Activated T-cell treated with anti-CD3 and anti-CD28 coated beads, Interleukin-2, amount 50 U/mL, for 24 hours (primary cell): ENCODE measurements around the gene FAM210B.
"Not testable (repeated sequence)": the region's sequence is repeated elsewhere in the genome, so short reads cannot be mapped to it uniquely, and the experiment has no call there.

Experiments used
- DNase-seq: peaks from one replicate; pipeline ENCODE4 v3.0.0-alpha.2; 2020
- H3K27ac Mint-ChIP-seq: 2 replicates; pipeline ENCODE4 v1.8.0; 2020; ENCODE audit warnings: mild to moderate bottlenecking, mixed read lengths
- H3K27me3 Mint-ChIP-seq: 2 replicates; pipeline ENCODE4 v1.8.0; 2020; ENCODE audit warnings: mixed read lengths
- H3K36me3 Mint-ChIP-seq: 2 replicates; pipeline ENCODE4 v1.8.0; 2020; ENCODE audit warnings: low read depth, mixed read lengths
- H3K4me1 Mint-ChIP-seq: 2 replicates; pipeline ENCODE4 v1.8.0; 2020; ENCODE audit warnings: low read depth, mixed read lengths
- H3K4me3 Mint-ChIP-seq: 2 replicates; pipeline ENCODE4 v1.8.0; 2020; ENCODE audit warnings: mild to moderate bottlenecking, moderate library complexity, mixed read lengths
- H3K9me3 Mint-ChIP-seq: 2 replicates; pipeline ENCODE4 v1.8.0; 2020; ENCODE audit warnings: mixed read lengths

FAM210B gene

GRCh38 chr20:56392881-56393482, 34.2 kb downstream of the FAM210B start:
- DNase-seq: no peak
- peaks cover 34% of the 10 kb centered on the region for H3K4me1 Mint-ChIP-seq
- H3K36me3 Mint-ChIP-seq: peaks cover 57% of the 10 kb centered on the region

GRCh38 chr20:56393653-56394052, 34.9 kb downstream of the FAM210B start:
- DNase-seq: no peak
- H3K27me3 Mint-ChIP-seq: no peaks in the 10 kb centered on the region
- no peak overlapping the region for H3K4me3 Mint-ChIP-seq
- peaks cover 34% of the 10 kb centered on the region for H3K4me1 Mint-ChIP-seq
- H3K27ac Mint-ChIP-seq: no peak overlapping the region
- H3K9me3 Mint-ChIP-seq: no peaks in the 10 kb centered on the region
- peaks cover 57% of the 10 kb centered on the region for H3K36me3 Mint-ChIP-seq

More at GRCh38 chr20:56392881-56393482, 34.2 kb downstream of the FAM210B start:
- no peak overlapping the region for H3K27ac Mint-ChIP-seq
- H3K27me3 Mint-ChIP-seq: no peaks in the 10 kb centered on the region
- no peaks in the 10 kb centered on the region for H3K9me3 Mint-ChIP-seq
- H3K4me3 Mint-ChIP-seq: no peak overlapping the region

GRCh38 chr20:56395166-56395565, 36.4 kb downstream of the FAM210B start:
- H3K4me1 Mint-ChIP-seq: peaks cover 46% of the 10 kb centered on the region
- H3K4me3 Mint-ChIP-seq: no peak overlapping the region
- H3K36me3 Mint-ChIP-seq: peaks cover 57% of the 10 kb centered on the region
- H3K27me3 Mint-ChIP-seq: no peaks in the 10 kb centered on the region
- no peak for DNase-seq
- no peaks in the 10 kb centered on the region for H3K9me3 Mint-ChIP-seq
- H3K27ac Mint-ChIP-seq: no peak overlapping the region

- no peaks in the 10 kb centered on the region for H3K27me3 Mint-ChIP-seq
- peaks cover 39% of the 10 kb centered on the region for H3K4me1 Mint-ChIP-seq
- H3K27ac Mint-ChIP-seq: peak overlapping the region; percentile 50
- no peak overlapping the region for H3K4me3 Mint-ChIP-seq
- DNase-seq: no peak
- peaks cover 93% of the 10 kb centered on the region for H3K36me3 Mint-ChIP-seq
- no peaks in the 10 kb centered on the region for H3K9me3 Mint-ChIP-seq
These were observed 41.3 kb downstream of the FAM210B start for GRCh38 chr20:56400001-56400640.

GRCh38 chr20:56403465-56403864, 44.7 kb downstream of the FAM210B start:
- peaks cover 92% of the 10 kb centered on the region for H3K36me3 Mint-ChIP-seq
- H3K9me3 Mint-ChIP-seq: no peaks in the 10 kb centered on the region
- no peaks in the 10 kb centered on the region for H3K27me3 Mint-ChIP-seq
- H3K27ac Mint-ChIP-seq: peak overlapping the region; percentile 63
- DNase-seq: no peak
- peaks cover 35% of the 10 kb centered on the region for H3K4me1 Mint-ChIP-seq
- no peak overlapping the region for H3K4me3 Mint-ChIP-seq

- H3K4me3 Mint-ChIP-seq, H3K9me3 Mint-ChIP-seq, H3K27me3 Mint-ChIP-seq, DNase-seq: not testable (repeated sequence)
- Mint-ChIP-seq H3K27ac (peak overlapping the region; percentile 52), H3K36me3 (peaks cover 91% of the 10 kb centered on the region), H3K4me1 (peaks cover 32% of the 10 kb centered on the region)
These were observed 46.6 kb downstream of the FAM210B start for GRCh38 chr20:56405356-56405755.

- Mint-ChIP-seq H3K36me3 (peaks cover 81% of the 10 kb centered on the region), H3K9me3 (no peaks in the 10 kb centered on the region), H3K4me1 (peaks cover 36% of the 10 kb centered on the region), H3K27ac (no peak overlapping the region), H3K4me3 (no peak overlapping the region), H3K27me3 (no peaks in the 10 kb centered on the region)
- no peak for DNase-seq
These were observed 48.1 kb downstream of the FAM210B start for GRCh38 chr20:56406910-56407309.

GRCh38 chr20:56409521-56409920, 50.7 kb downstream of the FAM210B start:
- H3K9me3 Mint-ChIP-seq: no peaks in the 10 kb centered on the region
- peak overlapping the region; percentile 7 for H3K27ac Mint-ChIP-seq
- H3K4me3 Mint-ChIP-seq: no peak overlapping the region
- H3K36me3 Mint-ChIP-seq: peaks cover 80% of the 10 kb centered on the region
- no peak for DNase-seq
- H3K27me3 Mint-ChIP-seq: no peaks in the 10 kb centered on the region
- peaks cover 51% of the 10 kb centered on the region for H3K4me1 Mint-ChIP-seq

- Mint-ChIP-seq H3K27me3 (no peaks in the 10 kb centered on the region), H3K4me1 (peaks cover 54% of the 10 kb centered on the region), H3K27ac (peak overlapping the region; percentile 65), H3K4me3 (no peak overlapping the region), H3K36me3 (peaks cover 79% of the 10 kb centered on the region), H3K9me3 (no peaks in the 10 kb centered on the region)
- no peak for DNase-seq
These were observed 51.2 kb downstream of the FAM210B start for GRCh38 chr20:56409956-56410355.

- peak overlapping the region; percentile 77 for H3K4me3 Mint-ChIP-seq
- not testable (repeated sequence) for H3K27me3 Mint-ChIP-seq
These were observed 52.5 kb downstream of the FAM210B start for GRCh38 chr20:56411287-56411686.

GRCh38 chr20:56411759-56412472, 53.1 kb downstream of the FAM210B start, which contains the start of gene CASS4:
CASS4 (plus strand) TSS chr20:56412260; CDS start chr20:56412459, 199 bp downstream.
- DNase-seq: peak; percentile 54
- no peaks in the 10 kb centered on the region for H3K9me3 Mint-ChIP-seq
- no peaks in the 10 kb centered on the region for H3K27me3 Mint-ChIP-seq
- peak within 1 kb of the TSS; percentile 92 for H3K27ac Mint-ChIP-seq
- H3K4me3 Mint-ChIP-seq: peak within 1 kb of the TSS; percentile 77
- H3K4me1 Mint-ChIP-seq: peaks cover 64% of the 10 kb centered on the region
- H3K36me3 Mint-ChIP-seq: peaks cover 68% of the 10 kb centered on the region

More at GRCh38 chr20:56411287-56411686, 52.5 kb downstream of the FAM210B start:
- Mint-ChIP-seq H3K27ac (peak overlapping the region; percentile 92), H3K4me1 (peaks cover 57% of the 10 kb centered on the region), H3K36me3 (peaks cover 71% of the 10 kb centered on the region)
- DNase-seq, H3K9me3 Mint-ChIP-seq: not testable (repeated sequence)

- Mint-ChIP-seq H3K4me3 (peak overlapping the region; percentile 77), H3K36me3 (peaks cover 66% of the 10 kb centered on the region), H3K9me3 (no peaks in the 10 kb centered on the region), H3K4me1 (peaks cover 69% of the 10 kb centered on the region), H3K27ac (peak overlapping the region; percentile 92), H3K27me3 (no peaks in the 10 kb centered on the region)
- no peak for DNase-seq
These were observed 53.7 kb downstream of the FAM210B start for GRCh38 chr20:56412473-56412790.

GRCh38 chr20:56412949-56413348, 54.2 kb downstream of the FAM210B start:
- Mint-ChIP-seq H3K9me3 (no peaks in the 10 kb centered on the region), H3K4me1 (peaks cover 74% of the 10 kb centered on the region), H3K4me3 (peak overlapping the region; percentile 77), H3K27ac (peak overlapping the region; percentile 92), H3K36me3 (peaks cover 61% of the 10 kb centered on the region), H3K27me3 (no peaks in the 10 kb centered on the region)
- DNase-seq: no peak

GRCh38 chr20:56414842-56415765, 56.3 kb downstream of the FAM210B start:
- Mint-ChIP-seq H3K27me3 (no peaks in the 10 kb centered on the region), H3K4me3 (peak overlapping the region; percentile 55), H3K36me3 (peaks cover 45% of the 10 kb centered on the region), H3K4me1 (peaks cover 83% of the 10 kb centered on the region), H3K9me3 (no peaks in the 10 kb centered on the region), H3K27ac (peak overlapping the region; percentile 88)
- DNase-seq: peak; percentile 68
